SK-N-MC (cell line): ENCODE data around the gene WSB2.

ENCODE experiments used
- DNase-seq: peaks from one replicate; pipeline ENCODE4 v3.0.0-alpha.2; 2011; ENCODE audit warnings: low read depth, low spot score
- H3K27ac ChIP-seq: fragments of 200-600 bp; sonication (generic); 2 replicates; pipeline ENCODE4 v1.5.1; 2016; ENCODE audit warnings: mixed run types
- H3K36me3 ChIP-seq: fragments of 200-600 bp; sonication (generic); 2 replicates; pipeline ENCODE4 v1.6.1; 2017; ENCODE audit warnings: antibody characterized with exemption, low read length, mixed read lengths; ENCODE audit not compliant: insufficient read depth
- H3K4me3 ChIP-seq: fragments of 200-600 bp; sonication (generic); 2 replicates; pipeline ENCODE4 v1.5.1; 2016
- H3K9ac ChIP-seq: fragments of 200-600 bp; sonication (generic); 2 replicates; pipeline ENCODE4 v1.8.0; 2017; ENCODE audit warnings: mixed run types, mixed read lengths; ENCODE audit not compliant: insufficient read length
- H3K9me3 ChIP-seq: fragments of 200-600 bp; sonication (generic); 2 replicates; pipeline ENCODE4 v1.6.1; 2017; ENCODE audit warnings: low read depth, mild to moderate bottlenecking, antibody characterized with exemption, low read length, moderate library complexity, mixed read lengths
- EZH2 ChIP-seq: fragments of 200-600 bp; sonication (generic); IDR thresholded peaks from one replicate; pipeline ENCODE4 v1.6.1; 2017; ENCODE audit warnings: antibody characterized with exemption
- FOXP2 ChIP-seq: optimal IDR thresholded peaks from 2 replicates; pipeline ENCODE3; 2011; ENCODE audit warnings: mild to moderate bottlenecking, moderate library complexity; ENCODE audit not compliant: insufficient read depth; ENCODE audit errors: extremely low read length, control extremely low read depth
- POLR2AphosphoS5 ChIP-seq: IDR thresholded peaks from 2 replicates; pipeline ENCODE4 v1.6.1; 2012; ENCODE audit warnings: mild to moderate bottlenecking, low read depth, low read length, borderline replicate concordance

WSB2 gene

DNA sequence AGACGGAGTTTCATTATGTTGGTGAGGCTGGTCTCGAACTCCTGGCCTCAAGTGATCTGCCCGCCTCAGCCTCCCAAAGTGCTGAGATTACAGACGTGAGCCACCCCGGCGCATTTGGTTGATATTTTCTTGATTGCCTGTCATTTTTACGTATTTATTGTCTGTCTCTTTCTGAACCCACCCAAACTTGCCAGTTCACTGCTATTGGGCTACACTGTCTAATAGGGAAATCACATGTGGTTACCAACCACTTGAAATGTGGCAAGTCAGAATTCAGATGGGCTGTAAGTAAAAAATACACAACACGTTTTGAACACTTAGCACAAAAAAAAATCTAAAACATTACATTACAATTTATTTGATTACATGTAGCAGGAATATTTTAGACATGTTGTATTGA is 2.1 kb downstream of the WSB2 start:
- DNase-seq: no peak
- Histone ChIP-seq H3K27ac (no peak overlapping the region; the same call in 1 of the 2 replicates), H3K36me3 (no peaks in the 10 kb centered on the region), H3K9me3 (no peaks in the 10 kb centered on the region), H3K9ac (peak overlapping the region; percentile 77), H3K4me3 (peak overlapping the region; percentile 87; the same call in 1 of the 2 replicates)
- TF ChIP-seq FOXP2 (no peak), EZH2 (no peak), POLR2AphosphoS5 (no peak)

DNA sequence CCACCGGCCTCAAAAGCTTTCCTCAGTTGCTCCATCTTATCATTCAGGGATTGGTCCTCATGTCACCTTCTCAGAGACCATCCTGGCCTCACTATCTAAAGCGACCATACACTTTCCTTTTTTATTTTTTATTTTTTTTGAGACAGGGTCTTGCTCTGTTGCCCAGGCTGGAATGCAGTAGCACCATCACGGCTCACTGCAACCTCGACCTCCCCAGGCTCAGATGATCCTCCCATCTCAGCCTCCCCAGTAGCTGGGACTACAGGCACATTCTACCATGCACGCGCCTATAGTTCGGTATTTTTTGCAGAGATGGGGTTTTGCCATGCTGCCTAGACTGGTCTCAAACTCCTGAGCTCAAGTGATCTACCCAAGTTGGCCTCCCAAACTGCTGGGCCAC is 2.8 kb downstream of the WSB2 start:
- Histone ChIP-seq H3K9me3 (no peaks in the 10 kb centered on the region), H3K36me3 (no peaks in the 10 kb centered on the region), H3K4me3 (no peak overlapping the region), H3K27ac (no peak overlapping the region), H3K9ac (no peak overlapping the region)
- TF ChIP-seq POLR2AphosphoS5 (no peak), EZH2 (no peak), FOXP2 (no peak)
- no peak for DNase-seq

DNA sequence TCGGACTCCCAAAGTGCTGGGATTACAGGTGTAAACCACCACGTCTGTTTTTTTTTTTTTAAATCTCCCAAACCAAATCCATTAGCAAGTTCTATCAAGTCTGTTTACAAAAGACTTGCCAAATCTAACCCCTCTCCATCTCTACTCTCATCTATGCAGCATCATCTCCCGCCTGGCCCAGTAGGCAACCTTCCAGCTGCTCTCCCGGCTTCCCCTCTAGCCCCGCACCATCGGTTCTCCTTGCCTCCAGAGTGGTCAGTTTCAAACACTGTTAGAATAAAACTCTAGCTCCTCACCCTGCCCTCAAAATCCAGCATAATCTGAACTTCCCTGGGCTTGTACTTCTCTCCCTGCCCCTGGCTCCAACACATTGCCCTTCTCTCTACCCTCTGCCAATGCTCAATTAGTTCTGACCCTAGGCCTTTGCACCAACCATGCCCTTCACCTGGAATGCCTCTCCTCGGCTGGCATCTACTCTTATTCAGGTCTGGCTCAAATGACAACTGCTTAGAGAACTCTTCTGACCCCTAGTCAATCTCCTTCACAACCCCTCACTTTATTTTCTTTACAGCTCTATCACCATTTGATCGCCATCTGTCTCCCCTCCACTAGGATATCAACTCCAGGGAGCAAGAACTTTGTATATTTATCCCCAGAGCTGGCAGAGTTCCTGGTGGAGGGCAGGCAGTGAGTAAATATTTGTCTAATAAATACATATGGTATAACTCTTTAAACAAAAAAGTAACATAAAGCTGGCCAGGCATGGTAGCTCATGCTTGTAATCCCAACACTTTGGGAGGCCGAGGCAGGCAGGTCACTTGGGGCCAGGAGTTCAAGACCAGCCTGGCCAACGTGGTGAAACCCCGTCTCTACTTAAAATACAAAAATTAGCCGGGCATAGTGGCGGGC is 4.9 kb downstream of the WSB2 start:
- TF ChIP-seq EZH2 (no peak), POLR2AphosphoS5 (no peak), FOXP2 (no peak)
- DNase-seq: no peak
- H3K9ac ChIP-seq: no peak overlapping the region
- H3K36me3 ChIP-seq: peaks cover 7% of the 10 kb centered on the region; the same call in 1 of the 2 replicates
- no peak overlapping the region for H3K4me3 ChIP-seq
- H3K27ac ChIP-seq: no peak overlapping the region
- H3K9me3 ChIP-seq: no peaks in the 10 kb centered on the region

DNA sequence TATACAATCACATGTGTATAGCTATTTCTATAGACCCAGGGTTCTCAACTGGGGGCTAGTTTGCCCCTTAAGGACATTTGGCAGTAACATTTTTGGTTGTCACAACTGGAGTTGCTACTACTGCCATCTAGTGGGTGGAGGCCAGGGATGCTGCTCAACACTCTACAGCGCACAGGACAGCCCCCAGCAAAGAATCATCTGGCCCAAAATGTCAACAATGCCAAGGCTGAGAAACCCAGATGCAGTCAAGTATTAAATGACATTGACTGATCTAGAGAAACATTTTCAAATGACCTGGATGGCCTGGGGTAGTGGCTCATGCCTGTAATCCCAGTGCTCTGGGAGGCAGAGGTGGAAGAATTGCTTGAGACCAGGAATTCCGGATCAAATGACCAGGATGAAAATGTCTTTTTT is 5.8 kb downstream of the WSB2 start:
- no peak for DNase-seq
- Histone ChIP-seq H3K9ac (no peak overlapping the region), H3K36me3 (peaks cover 9% of the 10 kb centered on the region; the same call in 1 of the 2 replicates), H3K27ac (no peak overlapping the region), H3K9me3 (no peaks in the 10 kb centered on the region), H3K4me3 (no peak overlapping the region)
- TF ChIP-seq EZH2 (no peak), FOXP2 (no peak), POLR2AphosphoS5 (no peak)

DNA sequence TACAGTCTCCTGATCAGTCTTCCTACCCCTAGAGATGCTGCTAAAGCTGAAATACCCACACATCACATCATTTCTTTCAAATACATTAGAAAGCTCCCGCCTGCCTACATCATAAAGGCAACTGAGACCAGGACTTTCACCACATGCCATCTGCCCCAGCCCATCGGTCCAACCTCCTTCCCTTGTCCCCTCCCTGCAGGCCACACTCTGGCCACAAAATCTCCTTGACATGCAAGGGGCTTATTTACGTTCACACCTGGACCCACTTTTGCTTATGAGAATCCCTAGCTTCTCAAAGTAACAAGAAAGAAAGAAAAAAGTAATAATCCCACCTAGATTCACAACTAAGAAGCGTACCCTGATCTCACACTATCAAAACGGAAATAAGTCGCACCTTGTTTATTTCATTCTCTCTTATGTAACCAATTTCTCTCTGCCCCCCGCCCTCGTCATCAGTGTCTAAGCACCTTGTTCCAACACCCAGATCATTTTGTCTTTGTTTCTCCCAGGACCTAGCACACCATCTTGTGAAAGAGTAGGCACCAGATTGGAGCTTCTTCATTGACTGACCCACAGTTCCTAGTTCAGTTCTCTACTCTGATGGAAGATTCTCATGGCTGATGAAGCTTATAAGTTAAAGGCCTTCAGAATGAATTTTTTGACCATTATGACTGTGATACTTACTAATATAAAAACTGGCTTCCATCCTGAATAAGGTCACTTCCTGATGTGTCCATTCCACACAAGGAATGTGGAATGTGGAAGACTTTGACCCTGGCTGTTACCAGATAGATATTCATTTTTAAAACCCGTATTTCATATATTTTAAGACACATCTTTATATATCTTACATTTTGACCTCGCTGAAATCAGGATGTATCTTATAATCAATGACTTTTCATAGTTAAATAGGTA is 7.7 kb downstream of the WSB2 start:
- TF ChIP-seq POLR2AphosphoS5: no peak
- no peak for TF ChIP-seq EZH2
- TF ChIP-seq FOXP2: no peak
- no peak for DNase-seq
- no peak overlapping the region for H3K27ac ChIP-seq

DNA sequence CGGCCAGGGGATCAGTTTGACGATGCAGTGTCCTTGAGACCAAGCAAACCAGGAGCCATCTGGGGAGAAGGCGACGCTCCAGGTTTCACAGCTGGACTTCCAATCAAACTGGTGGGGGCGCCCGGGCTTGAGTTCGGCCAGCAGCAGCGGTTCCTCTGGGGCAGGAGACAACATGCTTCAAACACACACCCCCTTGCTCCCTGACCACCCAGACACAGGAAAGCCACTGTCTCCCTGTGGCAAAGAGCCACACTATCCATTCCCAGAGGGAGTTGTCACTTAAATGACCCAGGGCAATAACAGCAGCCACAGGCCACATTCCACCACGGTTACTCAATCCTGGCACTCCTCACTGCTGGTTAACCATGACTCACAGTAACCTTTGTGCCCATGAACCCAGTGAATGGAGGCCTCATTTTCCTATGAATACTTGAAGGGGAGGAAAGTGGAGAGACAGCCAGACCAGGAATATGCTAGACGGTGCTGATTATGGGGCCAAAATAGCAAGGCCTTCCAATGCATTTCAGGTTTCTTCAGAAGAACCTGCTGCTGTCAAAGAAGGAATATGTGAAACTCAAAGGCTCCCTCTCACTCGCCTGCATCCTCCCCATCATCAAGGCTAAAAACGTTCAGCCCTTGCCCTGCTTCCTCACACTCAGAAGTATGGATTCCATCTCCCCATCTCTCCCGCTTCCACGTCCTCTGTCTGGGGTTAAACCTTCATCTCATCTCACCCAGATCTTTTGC is 8.5 kb downstream of the WSB2 start:
- Histone ChIP-seq H3K27ac (no peak overlapping the region), H3K36me3 (peaks cover 14% of the 10 kb centered on the region; the same call in 1 of the 2 replicates), H3K9me3 (no peaks in the 10 kb centered on the region), H3K9ac (no peak overlapping the region), H3K4me3 (no peak overlapping the region)
- no peak for DNase-seq
- TF ChIP-seq POLR2AphosphoS5 (no peak), FOXP2 (no peak), EZH2 (no peak)

More for the DNA sequence above, 7.7 kb downstream of the WSB2 start:
- peaks cover 14% of the 10 kb centered on the region; the same call in 1 of the 2 replicates for H3K36me3 ChIP-seq
- H3K4me3 ChIP-seq: no peak overlapping the region
- H3K9ac ChIP-seq: no peak overlapping the region
- no peaks in the 10 kb centered on the region for H3K9me3 ChIP-seq

DNA sequence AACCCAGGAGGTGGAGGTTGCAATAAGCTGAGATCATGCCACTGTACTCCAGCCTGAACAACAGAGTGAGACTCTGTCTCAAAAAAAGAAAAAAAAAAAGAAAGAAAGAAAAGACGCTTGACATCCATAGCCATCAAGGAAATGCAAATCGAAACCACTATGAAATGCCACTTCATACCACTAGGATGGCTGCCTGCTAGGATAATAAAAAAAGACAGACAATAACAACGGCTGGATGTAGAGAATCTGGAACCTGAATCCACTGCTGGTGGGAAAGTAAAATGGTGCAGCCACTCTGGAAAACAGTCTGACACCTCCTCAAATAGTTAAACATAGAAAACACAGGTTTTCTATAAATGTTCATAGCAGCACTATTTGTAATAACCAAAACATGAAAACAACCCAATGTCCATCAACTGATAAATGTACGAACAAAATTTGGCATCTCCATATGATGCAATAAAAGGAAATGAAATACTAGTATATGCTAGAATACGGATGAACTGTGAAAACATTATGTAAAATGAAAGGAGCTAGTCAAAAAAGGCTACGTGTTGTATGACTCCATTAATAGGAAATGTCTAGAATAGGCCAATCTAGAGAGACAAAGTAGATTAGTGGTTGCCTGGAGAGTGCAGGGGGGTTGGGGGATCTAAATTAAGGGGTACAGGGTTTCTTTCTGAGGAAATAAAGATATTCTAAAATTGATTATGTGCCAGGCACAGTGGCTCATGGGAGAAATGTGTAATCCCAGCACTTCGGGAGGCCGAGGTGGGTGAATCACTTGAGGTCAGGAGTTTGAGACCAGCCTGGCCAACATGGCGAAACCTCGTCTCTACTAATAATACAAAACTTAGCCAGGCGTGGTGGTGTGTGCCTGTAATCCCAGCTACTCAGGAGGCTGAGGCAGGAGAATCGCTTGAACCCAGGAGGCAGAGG is 9.7 kb downstream of the WSB2 start:
- Histone ChIP-seq H3K36me3 (peaks cover 14% of the 10 kb centered on the region; the same call in 1 of the 2 replicates), H3K9ac (no peak overlapping the region), H3K27ac (no peak overlapping the region), H3K9me3 (no peaks in the 10 kb centered on the region), H3K4me3 (no peak overlapping the region)
- TF ChIP-seq FOXP2: no peak
- no peak for DNase-seq
